B cell (primary cell): ENCODE measurements around the gene TP53BP1. TPM values are rescaled to one million over a fixed set of nuclear protein-coding genes. Genes with fewer than 3 reads are reported as not detected.

Experiments
- ATAC-seq: fragments of 200-7000 bp; cut with Tn5 transposase; one replicate; pipeline ENCODE4 v1.10.0; 2021; ENCODE audit warnings: low read depth, mild to moderate bottlenecking, moderate number of reproducible peaks, moderate library complexity
- CTCF ChIA-PET: fragments of 350-600 bp; sonication (Branson Sonifier 250); formaldehyde crosslinking; loops from one replicate; lab custom pipeline; 2021; ENCODE audit warnings: antibody characterized with exemption, inconsistent platforms; lab: Charles Lee
- POLR2A ChIA-PET: fragments of 350-600 bp; sonication (Branson Sonifier 250); formaldehyde crosslinking; loops from one replicate; lab custom pipeline; 2021; ENCODE audit warnings: antibody characterized with exemption; lab: Charles Lee
- DNase-seq: peaks from one replicate; pipeline ENCODE4 v3.0.0; 2013
- H2AFZ ChIP-seq: 2 replicates; pipeline ENCODE4 v1.6.1; 2012; ENCODE audit warnings: mild to moderate bottlenecking, low read depth, low read length; ENCODE audit not compliant: insufficient read depth, poor library complexity, severe bottlenecking
- H3K27ac ChIP-seq, 2 donors: 1 replicate in 1 of 2; 2 replicates in 1 of 2; pipeline ENCODE4 v1.5.1; 2012 to 2013; ENCODE audit warnings: low read length in 2 of 2, mild to moderate bottlenecking in 2 of 2, moderate library complexity in 1 of 2
- H3K27me3 ChIP-seq, 4 experiments: fragments of 200-600 bp in 1 of 4; sonication (generic) in 1 of 4; replicated peaks in 1 of 4; 1 replicate in 2 of 4; 2 replicates in 2 of 4; pipeline versions ENCODE4 v1.6.1 to v1.7.0; 2013 to 2016; ENCODE audit warnings: low read length in 3 of 4, mild to moderate bottlenecking in 2 of 4, mixed read lengths in 1 of 4, moderate library complexity in 1 of 4; ENCODE audit not compliant: insufficient read depth in 4 of 4, control insufficient read depth in 3 of 4; ENCODE audit errors: control extremely low read depth in 1 of 4
- H3K36me3 ChIP-seq, 2 experiments: replicated peaks in 1 of 2; 1 replicate in 1 of 2; 2 replicates in 1 of 2; pipeline versions ENCODE4 v1.6.1 to v1.7.1; 2013; ENCODE audit warnings: low read length in 1 of 2; ENCODE audit not compliant: insufficient read depth in 2 of 2, control insufficient read depth in 1 of 2; ENCODE audit errors: control extremely low read depth in 1 of 2, extremely low read depth in 1 of 2
- H3K4me1 ChIP-seq, 2 donors: fragments of 200-600 bp in 1 of 2; sonication (generic) in 1 of 2; 1 replicate in 1 of 2; 2 replicates in 1 of 2; pipeline versions ENCODE4 v1.5.1 to v1.6.1; 2013 to 2017; ENCODE audit warnings: low read length in 2 of 2; ENCODE audit not compliant: control insufficient read depth in 2 of 2, insufficient read depth in 2 of 2
- H3K4me2 ChIP-seq: replicated peaks from 2 replicates; pipeline ENCODE3; 2012; ENCODE audit warnings: mild to moderate bottlenecking, low read depth, low read length; ENCODE audit not compliant: poor library complexity, severe bottlenecking
- H3K4me3 ChIP-seq, 5 experiments: fragments of 200-600 bp in 1 of 5; sonication (generic) in 1 of 5; 1 replicate in 3 of 5; 2 replicates in 2 of 5; pipeline versions ENCODE4 v1.5.1 to v1.7.0; 2011 to 2016; ENCODE audit warnings: low read length in 4 of 5, mild to moderate bottlenecking in 4 of 5, low read depth in 2 of 5, control low read depth in 1 of 5, moderate library complexity in 1 of 5; ENCODE audit not compliant: insufficient read depth in 1 of 5; ENCODE audit errors: control extremely low read depth in 1 of 5, extremely low read depth in 1 of 5
- H3K79me2 ChIP-seq: fragments of 200-600 bp; sonication (generic); one replicate; pipeline ENCODE4 v1.6.0; 2016; ENCODE audit warnings: low read length; ENCODE audit not compliant: control insufficient read depth, insufficient read depth
- H3K9ac ChIP-seq: fragments of 200-600 bp; sonication (generic); 2 replicates; pipeline ENCODE4 v1.6.1; 2017; ENCODE audit warnings: mild to moderate bottlenecking, low read length, moderate library complexity
- H3K9me3 ChIP-seq, 3 donors: one replicate each; pipeline versions ENCODE4 v1.6.1 to v1.7.1; 2013; ENCODE audit warnings: low read length in 2 of 3; ENCODE audit not compliant: control insufficient read depth in 2 of 3, insufficient read depth in 1 of 3; ENCODE audit errors: control extremely low read depth in 1 of 3
- H4K20me1 ChIP-seq: 2 replicates; pipeline ENCODE4 v1.6.0; 2012; ENCODE audit warnings: mild to moderate bottlenecking, low read length; ENCODE audit not compliant: insufficient read depth, control insufficient read depth, poor library complexity, severe bottlenecking
- H3K27ac Mint-ChIP-seq: one replicate; pipeline ENCODE4 v1.8.0; 2021; ENCODE audit warnings: mixed read lengths
- H3K27me3 Mint-ChIP-seq: one replicate; pipeline ENCODE4 v1.8.0; 2021; ENCODE audit warnings: mixed read lengths
- H3K4me1 Mint-ChIP-seq: one replicate; pipeline ENCODE4 v1.8.0; 2021; ENCODE audit warnings: mixed read lengths
- H3K4me3 Mint-ChIP-seq: one replicate; pipeline ENCODE4 v1.8.0; 2021; ENCODE audit warnings: mixed read lengths
- H3K9me3 Mint-ChIP-seq: one replicate; pipeline ENCODE4 v1.8.0; 2022; ENCODE audit warnings: mixed read lengths; ENCODE audit not compliant: insufficient read depth
- EZH2 ChIP-seq: IDR thresholded peaks from 2 replicates; pipeline ENCODE4 v1.6.1; 2012; ENCODE audit warnings: borderline replicate concordance, low read depth, mild to moderate bottlenecking, moderate library complexity, low read length; ENCODE audit not compliant: insufficient read depth, poor library complexity, severe bottlenecking
- WGBS: methylation state at CpG from one replicate; pipeline ENCODE4 v1.1.5; 2013; ENCODE audit warnings: missing lambda C conversion rate; ENCODE audit not compliant: insufficient coverage; 5-methylcytosine and 5-hydroxymethylcytosine counted together
- intact Hi-C: fragments of 100-400 bp; cut with micrococcal nuclease; formaldehyde crosslinking; loops from one replicate; pipeline ENCODE4 v1.10.0; 2022
- polyA plus RNA-seq: library from polyadenylated mRNA; depleted of rRNA; stranded (reverse); fragments of >200 nt; gene quantifications from 2 replicates; pipeline ENCODE4 v1.2.3, GENCODE V29; 2012
- total RNA-seq, 2 donors: library from RNA; stranded (reverse); fragments of 120-200 nt in 1 of 2; gene quantifications; 1 replicate in 1 of 2; 2 replicates in 1 of 2; pipeline versions ENCODE4 v1.2.3 to v1.2.4, GENCODE V29; 2013 to 2022
- TF ChIP-seq, protein P1 (sequence below): fragments of 200-600 bp; IDR thresholded peaks from one replicate; pipeline ENCODE4 v1.8.0; 2022; ENCODE audit warnings: antibody characterized with exemption, mild to moderate bottlenecking

TP53BP1 gene
- total and polyA plus RNA-seq, 2 donors (not counting 1 experiment from before 2014, with no cell fraction given), result 13.1 to 70.5 TPM

DNA sequence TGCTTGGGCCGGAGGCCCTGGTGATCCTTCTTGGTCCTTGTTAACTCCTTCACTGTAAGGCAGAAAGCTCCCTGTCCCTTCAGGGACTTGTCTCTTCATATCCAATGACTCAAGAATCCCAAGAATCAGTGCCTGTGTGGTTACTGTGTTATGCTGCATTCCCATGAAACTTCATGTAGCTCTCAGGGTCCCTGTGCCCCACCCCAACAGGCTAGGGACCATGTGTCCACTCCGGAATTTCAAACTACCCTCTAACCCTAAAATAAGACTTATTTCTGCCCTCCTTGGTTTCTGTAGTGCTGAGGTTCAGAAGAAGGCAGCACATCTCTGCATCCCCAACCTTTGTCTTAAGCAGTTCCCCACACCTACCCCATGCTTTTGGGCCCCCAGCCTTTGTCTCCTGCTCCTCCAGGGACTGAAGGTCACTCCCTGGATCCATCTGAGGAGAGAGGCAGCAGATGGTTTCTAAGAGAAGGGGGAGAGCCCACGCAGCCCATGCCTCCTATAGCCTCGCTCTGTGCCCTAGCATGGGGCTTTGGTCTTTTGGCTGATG lies 23.9 kb upstream of the TP53BP1 start:
- intact Hi-C loops, result loop anchor here (10.0 kb wide), 1 partner anchor 332 kb away; the partner anchor contains the start of gene CCNDBP1
- peak overlapping the region; percentile 36 for H3K4me3 Mint-ChIP-seq

GRCh38 chr15:43516185-43516584 lies 23.2 kb upstream of the TP53BP1 start:
- Histone ChIP-seq H3K27ac (no peak overlapping the region), H3K27me3 (peaks cover 0 to 55% (median 26%) of the 10 kb centered on the region in 4 experiments), H3K4me1 (peaks cover 26 to 27% of the 10 kb centered on the region in 2 donors), H3K79me2 (no peaks in the 10 kb centered on the region), H3K9ac (no peak overlapping the region), H3K4me3 (no peak overlapping the region), H3K36me3 (no peaks in the 10 kb centered on the region), H2AFZ (no peak overlapping the region), H3K9me3 (peaks cover 0 to 4% (median 0%) of the 10 kb centered on the region in 3 donors), H4K20me1 (no peaks in the 10 kb centered on the region), H3K4me2 (no peak overlapping the region)
- ChIA-PET CTCF (interaction anchor here (0.7 to 6.6 kb wide), 3 partner anchors 9 to 32 kb away, joined by 3 to 97 read pairs (median 55); partner anchors contain the start of gene TP53BP1), POLR2A (no interaction called here)
- WGBS, result 73% methylated on average over 3 of the region's 5 CpGs
- H3K9me3 Mint-ChIP-seq, result no peaks in the 10 kb centered on the region
- no peak overlapping the region for H3K4me3 Mint-ChIP-seq
- H3K27ac Mint-ChIP-seq, result no peak overlapping the region
- DNase-seq (no peak), ATAC-seq (no peak)
- H3K27me3 Mint-ChIP-seq, result peaks cover 53% of the 10 kb centered on the region
- H3K4me1 Mint-ChIP-seq, result peaks cover 27% of the 10 kb centered on the region
- intact Hi-C loops, result loop anchor here (10.0 kb wide), 1 partner anchor 331 kb away; the partner anchor contains the start of gene CCNDBP1
- TF ChIP-seq, protein P1, sequence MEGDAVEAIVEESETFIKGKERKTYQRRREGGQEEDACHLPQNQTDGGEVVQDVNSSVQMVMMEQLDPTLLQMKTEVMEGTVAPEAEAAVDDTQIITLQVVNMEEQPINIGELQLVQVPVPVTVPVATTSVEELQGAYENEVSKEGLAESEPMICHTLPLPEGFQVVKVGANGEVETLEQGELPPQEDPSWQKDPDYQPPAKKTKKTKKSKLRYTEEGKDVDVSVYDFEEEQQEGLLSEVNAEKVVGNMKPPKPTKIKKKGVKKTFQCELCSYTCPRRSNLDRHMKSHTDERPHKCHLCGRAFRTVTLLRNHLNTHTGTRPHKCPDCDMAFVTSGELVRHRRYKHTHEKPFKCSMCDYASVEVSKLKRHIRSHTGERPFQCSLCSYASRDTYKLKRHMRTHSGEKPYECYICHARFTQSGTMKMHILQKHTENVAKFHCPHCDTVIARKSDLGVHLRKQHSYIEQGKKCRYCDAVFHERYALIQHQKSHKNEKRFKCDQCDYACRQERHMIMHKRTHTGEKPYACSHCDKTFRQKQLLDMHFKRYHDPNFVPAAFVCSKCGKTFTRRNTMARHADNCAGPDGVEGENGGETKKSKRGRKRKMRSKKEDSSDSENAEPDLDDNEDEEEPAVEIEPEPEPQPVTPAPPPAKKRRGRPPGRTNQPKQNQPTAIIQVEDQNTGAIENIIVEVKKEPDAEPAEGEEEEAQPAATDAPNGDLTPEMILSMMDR, result no peak
- no peak for TF ChIP-seq EZH2

More for the DNA sequence above, 23.9 kb upstream of the TP53BP1 start:
- Histone ChIP-seq H3K79me2 (no peaks in the 10 kb centered on the region), H3K36me3 (no peaks in the 10 kb centered on the region), H2AFZ (no peak overlapping the region), H3K9me3 (peaks cover 0 to 4% (median 0%) of the 10 kb centered on the region in 3 donors), H3K27me3 (peaks cover 0 to 49% (median 26%) of the 10 kb centered on the region in 4 experiments), H3K4me2 (peak overlapping the region; percentile 2), H4K20me1 (no peaks in the 10 kb centered on the region), H3K9ac (no peak overlapping the region), H3K4me3 (no peak overlapping the region), H3K27ac (no peak overlapping the region), H3K4me1 (peaks cover 21% of the 10 kb centered on the region in 2 donors)
- no peak overlapping the region for H3K27ac Mint-ChIP-seq
- H3K27me3 Mint-ChIP-seq, result peaks cover 52% of the 10 kb centered on the region
- no peaks in the 10 kb centered on the region for H3K9me3 Mint-ChIP-seq
- ChIA-PET CTCF (interaction anchor here (0.8 to 6.5 kb wide), 2 partner anchors 24 to 150 kb away, joined by 3 to 97 read pairs; partner anchors contain the start of gene TP53BP1), POLR2A (no interaction called here)
- H3K4me1 Mint-ChIP-seq, result peaks cover 22% of the 10 kb centered on the region
- DNase-seq (no peak), ATAC-seq (no peak)
- 100% methylated on average over 1 of the region's 4 CpGs for WGBS
- TF ChIP-seq EZH2, result no peak
- TF ChIP-seq, protein P1, result no peak
